ENCODE results near the gene TLNRD1.

- TF ChIP-seq CTCF (IDR thresholded peaks at IDR 0.05; ENCODE audit: insufficient read depth, low read length, poor library complexity, severe bottlenecking) (no peak), EZH2phosphoT487 (conservative IDR thresholded peaks at IDR 0.05; ENCODE audit: low read length) (no peak)
Observed at GRCh38 chr15:80998251-80998650, 2.5 kb upstream of the TLNRD1 start.
